ENCODE measurements around the gene EOLA2. TPM values are rescaled to one million over a fixed set of nuclear protein-coding genes. Genes with fewer than 3 reads are reported as not detected.

The EOLA2 gene
- total and polyA plus RNA-seq, 2 of the 8 experiments (the other 6 are each of a cell fraction or from before 2014, with no cell fraction given) = 19.0 to 22.5 TPM

GRCh38 chrX:149962859-149963757 is 24.8 kb upstream of the EOLA2 start:
- H3K4me1 ChIP-seq (replicated peaks in 1 of 4; ENCODE audit: control insufficient read depth in 3 of 4, insufficient read depth in 4 of 4, low read length in 3 of 4) = no peaks in the 10 kb centered on the region
- no peak overlapping the region for H3K23ac ChIP-seq (ENCODE audit: insufficient read length)
- H2BK5ac ChIP-seq (ENCODE audit: low read depth, low read length) = no peak overlapping the region
- no peak overlapping the region for H3K14ac ChIP-seq (ENCODE audit: insufficient read length)
- DNase-seq (ENCODE audit: low read depth in 1 of 2, low spot score in 2 of 2) = no peak
- H3K79me1 ChIP-seq (ENCODE audit: low read depth, low read length) = no peaks in the 10 kb centered on the region
- CTCF ChIA-PET (ENCODE audit: partially characterized antibody) = interaction anchor here (0.5 to 1.1 kb wide), 8 partner anchors 13 to 635 kb away, joined by 3 to 5 read pairs (median 3); no protein-coding TSS in a partner anchor
- H3K23me2 ChIP-seq (ENCODE audit: low read depth, low read length) = no peaks in the 10 kb centered on the region
- no peak overlapping the region for H3K9ac ChIP-seq (replicated peaks in 1 of 4; ENCODE audit: extremely low read depth in 1 of 4, low read depth in 3 of 4, low read length in 3 of 4)
- no peak overlapping the region for H3K56ac ChIP-seq (replicated peaks; ENCODE audit: insufficient read length, low read depth, low read length)
- no peak overlapping the region for H2BK15ac ChIP-seq (ENCODE audit: low read length)
- no peak overlapping the region for H3K4me2 ChIP-seq (ENCODE audit: insufficient read depth in 1 of 2, low read depth in 2 of 2, low read length in 2 of 2)
- no peaks in the 10 kb centered on the region for H4K20me1 ChIP-seq (replicated peaks in 1 of 2; ENCODE audit: control insufficient read depth in 1 of 2, insufficient read depth in 2 of 2, low read length in 2 of 2)
- no peak overlapping the region for H3K4ac ChIP-seq (replicated peaks; ENCODE audit: insufficient read length, low read depth, low read length)
- no peaks in the 10 kb centered on the region for H3K79me2 ChIP-seq (ENCODE audit: control insufficient read depth in 1 of 2, insufficient read depth in 2 of 2, low read length in 2 of 2)
- no peak overlapping the region for H4K8ac ChIP-seq (ENCODE audit: extremely low read depth, insufficient read depth, low read length)
- H3K36me3 ChIP-seq (ENCODE audit: control insufficient read depth in 2 of 4, insufficient read depth in 4 of 4, low read length in 3 of 4) = peaks cover 0 to 2% (median 0%) of the 10 kb centered on the region in 4 experiments; a peak in 1 of 8 replicates
- no peaks in the 10 kb centered on the region; a peak in 1 of 4 replicates for H3K9me3 ChIP-seq (ENCODE audit: insufficient read depth in 2 of 2, low read depth in 1 of 2, low read length in 1 of 2)
- no peak overlapping the region for H2AFZ ChIP-seq (ENCODE audit: low read length)
- no peak overlapping the region for H2AK5ac ChIP-seq (ENCODE audit: low read depth, low read length)
- no peaks in the 10 kb centered on the region for H3K27me3 ChIP-seq (replicated peaks in 1 of 4; ENCODE audit: control insufficient read depth in 3 of 4, extremely low read depth in 1 of 4, insufficient read depth in 3 of 4, low read length in 3 of 4)
- no peak overlapping the region for H2BK20ac ChIP-seq (ENCODE audit: low read length)
- FAIRE-seq = peak; percentile 98
- POLR2A ChIA-PET (ENCODE audit: partially characterized antibody) = interaction anchor here (0.9 kb wide), 1 partner anchor 8 kb away, joined by 3 read pairs; no protein-coding TSS in a partner anchor
- no peak overlapping the region for H3K18ac ChIP-seq (ENCODE audit: extremely low read depth, low read length)
- WGBS, 2 experiments (ENCODE audit: extremely low coverage in 1 of 2, insufficient coverage in 1 of 2, insufficient read length in 1 of 2, insufficient replicate concordance in 2 of 2, low coverage in 1 of 2, low lambda C conversion rate in 2 of 2, missing lambda C conversion rate in 1 of 2) = 64% methylated on average over 9 of the region's 9 CpGs; no CpG with 5 or more reads in 1 of the 2 experiments
- no peak overlapping the region for H2BK12ac ChIP-seq (ENCODE audit: low read depth, low read length)
- no peak overlapping the region for H4K5ac ChIP-seq (ENCODE audit: insufficient read length, low read depth, low read length)
- H2BK120ac ChIP-seq (replicated peaks; ENCODE audit: low read depth, low read length) = no peak overlapping the region
- no peak overlapping the region for H3K27ac ChIP-seq (ENCODE audit: low read depth, low read length)
- no peak overlapping the region for H3K4me3 ChIP-seq (ENCODE audit: extremely low read depth in 1 of 4, insufficient read depth in 2 of 4, low read depth in 3 of 4, low read length in 4 of 4)
- H4K91ac ChIP-seq (replicated peaks; ENCODE audit: insufficient read length, low read length) = no peak overlapping the region
- TF ChIP-seq SP4 (IDR thresholded peaks at IDR 0.05; ENCODE audit: low read length) = no peak
- TF ChIP-seq SUZ12 (IDR thresholded peaks at IDR 0.05; ENCODE audit: low read length) = no peak
- TF ChIP-seq CTCF (IDR thresholded peaks at IDR 0.05; ENCODE audit: control extremely low read depth in 1 of 3, insufficient read depth in 1 of 3, low read depth in 1 of 3, low read length in 3 of 3) = peak; percentile 57 to 72 (median 64)
- no peak for TF ChIP-seq HDAC2 (IDR thresholded peaks at IDR 0.05; ENCODE audit: borderline replicate concordance in 1 of 2, low read depth in 2 of 2, low read length in 2 of 2)
- 0 out of 2 replicates have a peak, but pooled peaks have one; percentile 17 for TF ChIP-seq MAX (IDR thresholded peaks at IDR 0.05)
- TF ChIP-seq EP300 (IDR thresholded peaks at IDR 0.05; ENCODE audit: borderline replicate concordance in 1 of 2, low read depth in 2 of 2, low read length in 2 of 2) = no peak
- TF ChIP-seq GTF2F1 (IDR thresholded peaks at IDR 0.05; ENCODE audit: borderline replicate concordance, low read depth, low read length) = no peak
- TF ChIP-seq TBP (IDR thresholded peaks at IDR 0.05; ENCODE audit: low read depth, low read length) = no peak
